Lower lobe of right lung (tissue), 2 donors: Measurements from ENCODE around the gene PPARA. TPM values are rescaled to one million over a fixed set of nuclear protein-coding genes. Genes with fewer than 3 reads are reported as not detected.

Source experiments
- ATAC-seq, 2 donors: fragments of 200-7000 bp; cut with Tn5 transposase; one replicate each; pipeline ENCODE4 v1.9.1; 2020 to 2022; ENCODE audit warnings: mild to moderate bottlenecking in 2 of 2, moderate library complexity in 2 of 2
- DNase-seq: peaks from one replicate; pipeline ENCODE4 v3.0.0-alpha.2; 2020
- H3K27ac ChIP-seq: fragments of 200-600 bp; one replicate; pipeline ENCODE4 v1.8.0; 2022
- H3K27me3 ChIP-seq: fragments of 200-600 bp; one replicate; pipeline ENCODE4 v1.8.0; 2022; ENCODE audit warnings: low read depth
- H3K36me3 ChIP-seq: fragments of 200-600 bp; one replicate; pipeline ENCODE4 v1.8.0; 2022; ENCODE audit warnings: mild to moderate bottlenecking
- H3K4me1 ChIP-seq: fragments of 200-600 bp; one replicate; pipeline ENCODE4 v1.8.0; 2022
- H3K4me3 ChIP-seq: fragments of 200-600 bp; one replicate; pipeline ENCODE4 v1.8.0; 2022; ENCODE audit warnings: mild to moderate bottlenecking
- H3K9me3 ChIP-seq: fragments of 200-600 bp; one replicate; pipeline ENCODE4 v1.8.0; 2022
- intact Hi-C: fragments of 100-400 bp; cut with DNase I; formaldehyde crosslinking; loops from one replicate; pipeline ENCODE4 v1.11.0; 2022
- total RNA-seq: library from RNA; stranded (reverse); fragmentation: NEBNext Ultra II Directional; extraction: Animal tissue kit (Norgen Biotek cat#: 25700); gene quantifications from one replicate; pipeline ENCODE4 v1.2.1, GENCODE V29; 2021
- TF ChIP-seq, protein P1 (sequence below): fragments of 200-600 bp; IDR thresholded peaks from one replicate; pipeline ENCODE4 v1.8.0; 2022; ENCODE audit warnings: antibody characterized with exemption, mild to moderate bottlenecking
- donor health status: DM: no; HTN: yes; CAD: no; lungs with severe emphysema.

Gene PPARA
- total RNA-seq, 1 donor from 2014 or later: 20.5 TPM

DNA sequence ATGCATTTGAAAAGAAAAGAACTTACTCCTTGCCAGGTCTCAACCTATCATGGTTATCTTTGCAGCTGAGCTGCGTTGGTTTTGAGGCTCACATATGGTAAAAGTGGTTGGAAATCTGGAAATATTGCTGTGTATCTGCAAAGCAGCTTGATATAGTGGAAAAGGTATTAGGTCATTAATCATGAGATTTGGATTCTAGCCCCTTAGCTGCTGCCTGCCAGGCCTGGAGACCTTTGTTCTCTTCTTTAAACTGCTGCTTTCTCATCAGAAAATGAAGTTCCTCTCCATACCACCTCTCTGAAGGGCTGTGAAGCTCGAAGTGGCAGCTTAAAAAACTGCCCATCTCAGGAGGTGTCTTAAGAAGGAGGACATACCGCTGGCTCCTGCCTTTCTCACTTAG, 5.7 kb downstream of the PPARA start:
- ATAC-seq (no peak), DNase-seq (no peak)
- peaks cover 15% of the 10 kb centered on the region for H3K36me3 ChIP-seq
- intact Hi-C loops: no loop called here
- TF ChIP-seq, protein P1, sequence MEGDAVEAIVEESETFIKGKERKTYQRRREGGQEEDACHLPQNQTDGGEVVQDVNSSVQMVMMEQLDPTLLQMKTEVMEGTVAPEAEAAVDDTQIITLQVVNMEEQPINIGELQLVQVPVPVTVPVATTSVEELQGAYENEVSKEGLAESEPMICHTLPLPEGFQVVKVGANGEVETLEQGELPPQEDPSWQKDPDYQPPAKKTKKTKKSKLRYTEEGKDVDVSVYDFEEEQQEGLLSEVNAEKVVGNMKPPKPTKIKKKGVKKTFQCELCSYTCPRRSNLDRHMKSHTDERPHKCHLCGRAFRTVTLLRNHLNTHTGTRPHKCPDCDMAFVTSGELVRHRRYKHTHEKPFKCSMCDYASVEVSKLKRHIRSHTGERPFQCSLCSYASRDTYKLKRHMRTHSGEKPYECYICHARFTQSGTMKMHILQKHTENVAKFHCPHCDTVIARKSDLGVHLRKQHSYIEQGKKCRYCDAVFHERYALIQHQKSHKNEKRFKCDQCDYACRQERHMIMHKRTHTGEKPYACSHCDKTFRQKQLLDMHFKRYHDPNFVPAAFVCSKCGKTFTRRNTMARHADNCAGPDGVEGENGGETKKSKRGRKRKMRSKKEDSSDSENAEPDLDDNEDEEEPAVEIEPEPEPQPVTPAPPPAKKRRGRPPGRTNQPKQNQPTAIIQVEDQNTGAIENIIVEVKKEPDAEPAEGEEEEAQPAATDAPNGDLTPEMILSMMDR: no peak
- peaks cover 16% of the 10 kb centered on the region for H3K4me1 ChIP-seq
- no peak overlapping the region for H3K4me3 ChIP-seq
- H3K27ac ChIP-seq: no peak overlapping the region
- H3K27me3 ChIP-seq: no peaks in the 10 kb centered on the region
- H3K9me3 ChIP-seq: no peaks in the 10 kb centered on the region

DNA sequence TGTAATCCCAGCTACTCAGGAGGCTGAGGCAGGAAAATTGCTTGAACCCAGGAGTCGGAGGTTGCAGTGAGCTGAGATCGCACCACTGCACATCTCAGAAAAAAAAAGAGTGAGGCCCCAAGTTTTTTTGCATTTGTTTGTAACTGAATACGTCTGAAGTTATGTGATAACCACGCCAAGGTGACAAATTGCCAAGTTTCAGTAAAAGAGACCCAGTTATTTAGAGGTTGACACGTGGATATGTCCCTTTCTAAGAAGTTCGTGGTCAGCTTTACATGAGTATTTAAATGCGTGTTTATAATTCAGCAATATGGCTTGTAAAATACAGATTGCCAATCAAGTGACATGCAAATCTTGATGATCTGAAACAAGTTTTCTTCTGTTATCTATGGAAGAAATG, 8.0 kb downstream of the PPARA start:
- H3K4me3 ChIP-seq: no peak overlapping the region
- no peak overlapping the region for H3K27ac ChIP-seq
- intact Hi-C loops: no loop called here
- H3K9me3 ChIP-seq: no peaks in the 10 kb centered on the region
- H3K4me1 ChIP-seq: no peaks in the 10 kb centered on the region
- no peaks in the 10 kb centered on the region for H3K27me3 ChIP-seq
- H3K36me3 ChIP-seq: peaks cover 16% of the 10 kb centered on the region
- DNase-seq (no peak), ATAC-seq (no peak)
- TF ChIP-seq, protein P1: no peak

DNA sequence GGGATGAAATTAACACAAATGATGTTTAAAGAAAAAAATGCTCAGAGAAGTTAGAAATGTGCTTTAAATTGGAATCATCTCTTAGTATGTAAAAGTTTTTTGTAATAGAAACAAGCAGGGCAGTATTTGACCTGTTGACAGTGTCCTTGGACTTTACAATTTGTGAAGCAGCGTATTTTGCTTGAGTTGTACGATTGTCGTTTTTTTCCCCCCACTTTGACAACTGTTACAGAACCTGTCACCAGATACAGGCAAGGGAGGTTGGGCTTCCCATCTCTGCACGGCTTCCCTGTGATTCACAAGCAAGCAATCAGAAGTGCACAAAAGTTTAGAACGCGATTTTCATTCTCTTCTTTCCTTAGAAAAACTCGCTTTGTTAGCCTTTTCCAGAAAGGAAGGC, 8.9 kb downstream of the PPARA start:
- ATAC-seq (no peak), DNase-seq (no peak)
- H3K4me1 ChIP-seq: no peaks in the 10 kb centered on the region
- no peak overlapping the region for H3K27ac ChIP-seq
- H3K4me3 ChIP-seq: no peak overlapping the region
- TF ChIP-seq, protein P1: no peak
- intact Hi-C loops: no loop called here
- no peaks in the 10 kb centered on the region for H3K9me3 ChIP-seq
- H3K36me3 ChIP-seq: peaks cover 7% of the 10 kb centered on the region
- no peaks in the 10 kb centered on the region for H3K27me3 ChIP-seq

DNA sequence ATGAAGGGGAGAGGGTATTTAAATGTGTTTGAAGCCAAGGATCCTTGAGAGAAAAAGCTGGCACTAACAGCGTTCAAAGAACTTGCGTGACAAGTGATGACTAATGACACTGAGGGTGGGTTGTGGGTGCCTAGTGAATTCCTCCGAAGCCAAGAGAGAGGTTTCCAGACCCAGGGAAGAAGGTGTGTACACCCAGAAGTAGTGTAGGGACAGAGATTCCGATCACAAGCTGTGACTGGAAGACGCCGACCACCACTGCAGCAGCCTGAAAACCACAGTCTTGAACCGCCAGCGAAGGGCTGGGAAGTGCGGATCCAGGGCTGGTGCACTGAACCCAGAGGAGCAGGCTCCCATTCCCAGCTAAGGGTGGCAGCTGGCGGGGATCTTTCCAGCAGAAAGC, 9.5 kb downstream of the PPARA start:
- TF ChIP-seq, protein P1: no peak
- peak; percentile 36 to 48 for ATAC-seq
- H3K9me3 ChIP-seq: no peaks in the 10 kb centered on the region
- H3K4me3 ChIP-seq: no peak overlapping the region
- no peak overlapping the region for H3K27ac ChIP-seq
- H3K36me3 ChIP-seq: peaks cover 7% of the 10 kb centered on the region
- DNase-seq: no peak
- no peaks in the 10 kb centered on the region for H3K4me1 ChIP-seq
- no peaks in the 10 kb centered on the region for H3K27me3 ChIP-seq
- intact Hi-C loops: no loop called here

DNA sequence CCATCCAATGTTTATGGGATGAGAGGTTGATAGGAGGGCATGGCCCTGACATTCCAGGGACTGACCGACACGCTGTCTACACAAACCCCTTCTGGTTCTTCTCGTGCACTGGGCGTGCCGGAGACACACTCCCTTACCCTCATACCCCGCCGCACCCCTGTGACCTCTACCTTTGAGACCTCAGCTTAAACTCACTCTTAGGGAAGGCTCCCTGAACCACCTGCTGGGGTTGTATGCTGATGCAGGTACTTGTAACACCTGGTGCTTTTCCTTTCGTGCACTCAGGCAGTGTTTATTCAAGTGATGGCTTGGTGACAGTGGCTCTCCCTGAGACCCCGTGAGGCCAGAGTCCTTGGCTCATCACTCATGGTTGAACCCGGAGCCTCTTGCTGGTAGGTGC, 12.0 kb downstream of the PPARA start:
- H3K4me3 ChIP-seq: no peak overlapping the region
- TF ChIP-seq, protein P1: no peak
- no peaks in the 10 kb centered on the region for H3K9me3 ChIP-seq
- no peak overlapping the region for H3K27ac ChIP-seq
- intact Hi-C loops: no loop called here
- peak in 1 of 2 donors; percentile 27 for ATAC-seq
- H3K4me1 ChIP-seq: no peaks in the 10 kb centered on the region
- no peaks in the 10 kb centered on the region for H3K27me3 ChIP-seq
- DNase-seq: no peak
- peaks cover 7% of the 10 kb centered on the region for H3K36me3 ChIP-seq
